ENCODE results near the gene SYCN. TPM values are rescaled to one million over a fixed set of nuclear protein-coding genes. Genes with fewer than 3 reads are reported as not detected.

SYCN gene
- total RNA-seq, 6 experiments from 2014 or later, result not detected

GRCh38 chr19:39181500-39182173, 22.4 kb downstream of the SYCN start:
- Mint-ChIP-seq H3K4me3 (no peak overlapping the region), H3K27me3 (ENCODE audit: insufficient read depth) (peaks cover 3% of the 10 kb centered on the region), H3K4me1 (ENCODE audit: low read depth) (no peaks in the 10 kb centered on the region), H3K9me3 (no peaks in the 10 kb centered on the region), H3K27ac (no peak overlapping the region), H3K36me3 (ENCODE audit: low read depth) (no peaks in the 10 kb centered on the region)
- TF ChIP-seq CTCF (IDR thresholded peaks at IDR 0.05), result no peak
- no peak for DNase-seq

- TF ChIP-seq CTCF (IDR thresholded peaks at IDR 0.05), result no peak
- Mint-ChIP-seq H3K36me3 (ENCODE audit: low read depth) (no peaks in the 10 kb centered on the region), H3K27ac (no peak overlapping the region), H3K9me3 (no peaks in the 10 kb centered on the region), H3K4me1 (ENCODE audit: low read depth) (no peaks in the 10 kb centered on the region), H3K27me3 (ENCODE audit: insufficient read depth) (peaks cover 3% of the 10 kb centered on the region), H3K4me3 (no peak overlapping the region)
- DNase-seq, result no peak
Observed at GRCh38 chr19:39180749-39181148, 23.3 kb downstream of the SYCN start.

- no peak overlapping the region for H3K4me3 Mint-ChIP-seq
- DNase-seq, result no peak
- no peaks in the 10 kb centered on the region for H3K36me3 Mint-ChIP-seq (ENCODE audit: low read depth)
- no peaks in the 10 kb centered on the region for H3K4me1 Mint-ChIP-seq (ENCODE audit: low read depth)
- no peak for TF ChIP-seq CTCF (IDR thresholded peaks at IDR 0.05)
- no peaks in the 10 kb centered on the region for H3K9me3 Mint-ChIP-seq
- H3K27me3 Mint-ChIP-seq (ENCODE audit: insufficient read depth), result peaks cover 3% of the 10 kb centered on the region
- no peak overlapping the region for H3K27ac Mint-ChIP-seq
Observed at GRCh38 chr19:39179754-39180153, 24.3 kb downstream of the SYCN start.

- H3K4me1 Mint-ChIP-seq (ENCODE audit: low read depth), result no peaks in the 10 kb centered on the region
- DNase-seq, result no peak
- no peak overlapping the region for H3K27ac Mint-ChIP-seq
- H3K36me3 Mint-ChIP-seq (ENCODE audit: low read depth), result no peaks in the 10 kb centered on the region
- H3K9me3 Mint-ChIP-seq, result no peaks in the 10 kb centered on the region
- H3K4me3 Mint-ChIP-seq, result no peak overlapping the region
- TF ChIP-seq CTCF (IDR thresholded peaks at IDR 0.05), result no peak
- peaks cover 3% of the 10 kb centered on the region for H3K27me3 Mint-ChIP-seq (ENCODE audit: insufficient read depth)
Observed at GRCh38 chr19:39178296-39179006, 25.6 kb downstream of the SYCN start.

- peaks cover 3% of the 10 kb centered on the region for H3K27me3 Mint-ChIP-seq (ENCODE audit: insufficient read depth)
Observed at GRCh38 chr19:39177736-39178135, 26.3 kb downstream of the SYCN start.

More at GRCh38 chr19:39177736-39178135, 26.3 kb downstream of the SYCN start:
- Mint-ChIP-seq H3K27ac (no peak overlapping the region), H3K4me1 (ENCODE audit: low read depth) (no peaks in the 10 kb centered on the region), H3K36me3 (ENCODE audit: low read depth) (no peaks in the 10 kb centered on the region), H3K9me3 (no peaks in the 10 kb centered on the region), H3K4me3 (no peak overlapping the region)
- no peak for TF ChIP-seq CTCF (IDR thresholded peaks at IDR 0.05)
- DNase-seq, result no peak

Measured in HFFc6 (cell line).